ENCODE data around the gene CEACAM21.

DNA sequence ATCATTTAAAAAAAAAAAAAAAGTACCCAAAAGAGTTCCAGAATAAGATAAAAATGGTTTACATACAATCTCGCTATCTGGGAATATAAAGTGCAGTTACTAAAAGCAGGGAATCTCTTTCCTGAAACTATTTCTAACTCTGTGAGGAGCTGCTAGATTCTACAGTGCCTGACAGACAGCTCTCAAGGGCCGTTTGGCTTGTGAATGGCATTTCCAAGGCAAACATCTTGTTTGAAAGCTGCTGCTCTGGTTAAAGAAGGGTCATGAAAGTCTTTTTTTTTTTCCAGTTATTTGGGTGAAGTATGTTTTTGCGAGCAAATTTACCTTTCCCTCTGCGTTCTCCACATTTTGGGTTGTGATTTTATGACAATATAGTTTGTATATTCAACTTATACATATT lies 29.0 kb upstream of the CEACAM21 start:
- TF ChIP-seq POLR2A (IDR thresholded peaks at IDR 0.05) (no peak), CTCF (IDR thresholded peaks at IDR 0.05) (no peak)

Measured in testis (tissue), 2 donors.